Caco-2 (cell line): ENCODE data around the gene MBP. TPM values are rescaled to one million over a fixed set of nuclear protein-coding genes. Genes with fewer than 3 reads are reported as not detected.
"Not testable (repeated sequence)": the region's sequence is repeated elsewhere in the genome, so short reads cannot be mapped to it uniquely, and the experiment has no call there.

Experiments
- BruUV-seq: library from RNA; stranded (reverse); fragments of 400-500 nt; replicated peaks from 2 replicates; lab custom pipeline; 2021; lab: Mats Ljungman, UMichigan
- CTCF ChIA-PET: fragments of 300-600 bp; sonication (Branson Sonifier 250); formaldehyde crosslinking; loops from one replicate; lab custom pipeline; 2022; ENCODE audit warnings: antibody characterized with exemption; lab: Charles Lee
- POLR2A ChIA-PET: fragments of 300-600 bp; sonication (Branson Sonifier 250); formaldehyde crosslinking; loops from one replicate; lab custom pipeline; 2022; ENCODE audit warnings: antibody characterized with exemption; lab: Charles Lee
- DNase-seq, 2 experiments: peaks; one replicate each; pipeline versions ENCODE4 v3.0.0 to v3.0.0-alpha.2; 2020 to 2022
- H3K27me3 ChIP-seq: replicated peaks from 2 replicates; pipeline ENCODE4 v1.6.0; 2011; ENCODE audit warnings: low read length; ENCODE audit not compliant: control insufficient read depth, insufficient read depth
- H3K36me3 ChIP-seq: 2 replicates; pipeline ENCODE4 v1.5.1; 2011; ENCODE audit warnings: low read length; ENCODE audit not compliant: control insufficient read depth, insufficient read depth
- H3K4me1 ChIP-seq: fragments of 250-450 bp; sonication (Bioruptor Pico); 2 replicates; pipeline ENCODE4 v1.5.1; 2020; ENCODE audit warnings: mild to moderate bottlenecking
- H3K4me3 ChIP-seq: 2 replicates; pipeline ENCODE4 v1.5.1; 2011; ENCODE audit warnings: low read depth, mild to moderate bottlenecking, control low read depth, low read length
- H3K9me3 ChIP-seq: fragments of 250-450 bp; sonication (Bioruptor Pico); 2 replicates; pipeline ENCODE4 v1.5.1; 2020; ENCODE audit warnings: mild to moderate bottlenecking, moderate library complexity
- H3K27ac Mint-ChIP-seq: one replicate; pipeline ENCODE4 v1.8.0; 2022; ENCODE audit warnings: mixed read lengths; ENCODE audit not compliant: unreplicated experiment
- H3K27me3 Mint-ChIP-seq: one replicate; pipeline ENCODE4 v1.8.0; 2022; ENCODE audit warnings: mixed read lengths; ENCODE audit not compliant: insufficient read depth, unreplicated experiment
- H3K36me3 Mint-ChIP-seq: one replicate; pipeline ENCODE4 v1.8.0; 2022; ENCODE audit warnings: mild to moderate bottlenecking, mixed read lengths; ENCODE audit not compliant: insufficient read depth, unreplicated experiment
- H3K4me1 Mint-ChIP-seq: one replicate; pipeline ENCODE4 v1.8.0; 2022; ENCODE audit warnings: low read depth, mixed read lengths; ENCODE audit not compliant: unreplicated experiment
- H3K4me3 Mint-ChIP-seq: one replicate; pipeline ENCODE4 v1.8.0; 2022; ENCODE audit warnings: mild to moderate bottlenecking, moderate library complexity, mixed read lengths; ENCODE audit not compliant: unreplicated experiment
- H3K9me3 Mint-ChIP-seq: one replicate; pipeline ENCODE4 v1.8.0; 2022; ENCODE audit warnings: mixed read lengths; ENCODE audit not compliant: unreplicated experiment
- CTCF ChIP-seq, 2 experiments: fragments of 200-600 bp in 1 of 2; IDR thresholded peaks; 1 replicate in 1 of 2; 2 replicates in 1 of 2; pipeline versions ENCODE4 v1.5.1 to v1.8.0; 2011 to 2022; ENCODE audit warnings: antibody characterized with exemption in 1 of 2, control low read depth in 1 of 2, inconsistent platforms in 1 of 2, low read depth in 1 of 2, low read length in 1 of 2, mild to moderate bottlenecking in 1 of 2, moderate library complexity in 1 of 2; ENCODE audit not compliant: insufficient read depth in 1 of 2, severe bottlenecking in 1 of 2, unreplicated experiment in 1 of 2
- intact Hi-C: fragments of 100-400 bp; cut with micrococcal nuclease; formaldehyde crosslinking; loops from one replicate; pipeline ENCODE4 v1.10.0; 2022; ENCODE audit not compliant: unreplicated experiment
- total RNA-seq: library from RNA; stranded (reverse); gene quantifications from 2 replicates; pipeline ENCODE4 v1.2.3, GENCODE V29; 2022

MBP gene
- total RNA-seq, 1 experiment from 2014 or later, result 11.4 TPM

- no peak for TF ChIP-seq CTCF (IDR thresholded peaks at IDR 0.05; ENCODE audit: insufficient read depth in 1 of 2, low read depth in 1 of 2, low read length in 1 of 2, severe bottlenecking in 1 of 2, unreplicated experiment in 1 of 2)
- intact Hi-C loops, result no loop called here
- Mint-ChIP-seq H3K27me3 (no peaks in the 10 kb centered on the region), H3K36me3 (peaks cover 8% of the 10 kb centered on the region), H3K9me3 (no peaks in the 10 kb centered on the region), H3K27ac (no peak overlapping the region), H3K4me3 (no peak overlapping the region), H3K4me1 (no peaks in the 10 kb centered on the region)
- DNase-seq, result no peak
- Histone ChIP-seq H3K27me3 (no peaks in the 10 kb centered on the region), H3K36me3 (no peaks in the 10 kb centered on the region), H3K4me1 (no peaks in the 10 kb centered on the region), H3K9me3 (no peaks in the 10 kb centered on the region), H3K4me3 (no peak overlapping the region)
- ChIA-PET POLR2A (no interaction called here), CTCF (no interaction called here)
- BruUV-seq, result no TSS peak
Measured at GRCh38 chr18:76951456-76952247, 180.9 kb downstream of the MBP start.

- intact Hi-C loops, result no loop called here
- no TSS peak for BruUV-seq
- Mint-ChIP-seq H3K27me3 (no peaks in the 10 kb centered on the region), H3K27ac (no peak overlapping the region), H3K4me1 (no peaks in the 10 kb centered on the region), H3K4me3 (no peak overlapping the region), H3K36me3 (peaks cover 14% of the 10 kb centered on the region), H3K9me3 (no peaks in the 10 kb centered on the region)
- CTCF ChIA-PET, result no interaction called here
- no peak overlapping the region for H3K4me3 ChIP-seq
- DNase-seq, result no peak
- POLR2A ChIA-PET, result no interaction called here
- H3K4me1 ChIP-seq, result no peaks in the 10 kb centered on the region
- TF ChIP-seq CTCF (IDR thresholded peaks at IDR 0.05; ENCODE audit: insufficient read depth in 1 of 2, low read depth in 1 of 2, low read length in 1 of 2, severe bottlenecking in 1 of 2, unreplicated experiment in 1 of 2), result no peak
- no peaks in the 10 kb centered on the region for H3K27me3 ChIP-seq
- no peaks in the 10 kb centered on the region for H3K36me3 ChIP-seq
- no peaks in the 10 kb centered on the region for H3K9me3 ChIP-seq
Measured at GRCh38 chr18:76948345-76948744, 184.2 kb downstream of the MBP start.

GRCh38 chr18:76944346-76944745, 188.2 kb downstream of the MBP start:
- H3K27me3 ChIP-seq, H3K9me3 Mint-ChIP-seq, CTCF ChIA-PET, H3K4me3 Mint-ChIP-seq, H3K27ac Mint-ChIP-seq, H3K36me3 ChIP-seq, H3K4me1 Mint-ChIP-seq, H3K9me3 ChIP-seq, H3K4me3 ChIP-seq, POLR2A ChIA-PET, H3K27me3 Mint-ChIP-seq, BruUV-seq, intact Hi-C loops, H3K4me1 ChIP-seq, DNase-seq: not testable (repeated sequence)
- H3K36me3 Mint-ChIP-seq, result peaks cover 14% of the 10 kb centered on the region
